Gastrocnemius medialis (tissue), 4 donors: ENCODE results near the gene FBXO28. TPM values are rescaled to one million over a fixed set of nuclear protein-coding genes. Genes with fewer than 3 reads are reported as not detected.

ENCODE experiments used
- ATAC-seq, 2 donors: fragments of 150-250 bp; one replicate each; pipeline ENCODE4 v1.9.1; 2016
- DNase-seq, 2 donors: peaks; one replicate each; pipeline ENCODE4 v3.0.0-alpha.2; 2019
- H3K27ac ChIP-seq, 4 donors: fragments of 200-600 bp; sonication (generic); 1 replicate in 1 of 4; 2 replicates in 3 of 4; pipeline ENCODE4 v1.5.1; 2016 to 2018; ENCODE audit warnings: mild to moderate bottlenecking in 2 of 4, moderate library complexity in 1 of 4
- H3K27me3 ChIP-seq, 3 donors: fragments of 200-600 bp; sonication (generic) in 2 of 3; 1 replicate in 1 of 3; 2 replicates in 2 of 3; pipeline versions ENCODE4 v1.5.1 to v1.6.0; 2016 to 2019; ENCODE audit warnings: mild to moderate bottlenecking in 1 of 3, moderate library complexity in 1 of 3
- H3K36me3 ChIP-seq, 2 donors: fragments of 200-600 bp; sonication (generic) in 1 of 2; one replicate each; pipeline ENCODE4 v1.5.1; 2017 to 2018
- H3K4me1 ChIP-seq, 2 donors: fragments of 200-600 bp; sonication (generic) in 1 of 2; one replicate each; pipeline ENCODE4 v1.5.1; 2016 to 2017; ENCODE audit warnings: mild to moderate bottlenecking in 2 of 2
- H3K4me3 ChIP-seq, 4 donors: fragments of 200-600 bp; sonication (generic) in 3 of 4; 1 replicate in 1 of 4; 2 replicates in 3 of 4; pipeline ENCODE4 v1.5.1; 2016 to 2019; ENCODE audit warnings: mild to moderate bottlenecking in 2 of 4
- H3K9me3 ChIP-seq, 3 donors: fragments of 200-600 bp; sonication (generic) in 2 of 3; 1 replicate in 1 of 3; 2 replicates in 2 of 3; pipeline ENCODE4 v1.5.1; 2016 to 2019
- CTCF ChIP-seq, 5 experiments: fragments of 450-650 bp in 3 of 5; fragments of 200-600 bp in 2 of 5; sonication (generic) in 2 of 5; IDR thresholded peaks in 4 of 5; conservative IDR thresholded peaks in 1 of 5; 1 replicate in 4 of 5; 2 replicates in 1 of 5; pipeline ENCODE4 v1.5.1; 2016 to 2019; ENCODE audit warnings: antibody characterized with exemption in 5 of 5, mild to moderate bottlenecking in 3 of 5, moderate library complexity in 3 of 5
- POLR2A ChIP-seq, 2 donors: fragments of 450-650 bp; IDR thresholded peaks; one replicate each; pipeline ENCODE4 v1.6.1; 2017; ENCODE audit warnings: antibody characterized with exemption in 2 of 2, mild to moderate bottlenecking in 2 of 2, moderate library complexity in 2 of 2
- in situ Hi-C, 4 donors: fragments of 200-750 bp; cut with MboI; loops; one replicate each; pipeline versions ENCODE4 v1.15.0 to v1.8.0; 2017; ENCODE audit warnings: low sequenced_read_pairs in 4 of 4
- intact Hi-C: fragments of 100-400 bp; cut with DNase I; formaldehyde crosslinking; loops from one replicate; pipeline ENCODE4 v1.15.1; 2023; ENCODE audit warnings: low total_unique reads
- total RNA-seq, 4 donors: library from RNA; depleted of rRNA; stranded (reverse); fragments of >200 nt; gene quantifications; one replicate each; pipeline versions ENCODE4 v1.1.0 to v1.2.3, GENCODE V29; 2016

The FBXO28 gene
- total RNA-seq, 4 donors from 2014 or later, result 20.2 to 30.9 (median 27.4) TPM

GRCh38 chr1:224170748-224171478 lies 57.0 kb downstream of the FBXO28 start:
- no peak overlapping the region for H3K27ac ChIP-seq
- H3K4me1 ChIP-seq, result peaks cover 3 to 9% of the 10 kb centered on the region in 2 donors
- ATAC-seq (no peak), DNase-seq (no peak)
- H3K27me3 ChIP-seq, result no peaks in the 10 kb centered on the region
- intact Hi-C loops, result no loop called here
- H3K9me3 ChIP-seq, result no peaks in the 10 kb centered on the region
- in situ Hi-C loops, result no loop called here
- no peaks in the 10 kb centered on the region for H3K36me3 ChIP-seq
- TF ChIP-seq POLR2A (IDR thresholded peaks at IDR 0.05), result no peak
- TF ChIP-seq CTCF (IDR thresholded peaks at IDR 0.05 in 4 of 5, conservative IDR thresholded peaks at IDR 0.05 in 1 of 5), result peak in 1 of 5 experiments; percentile 21
- no peak overlapping the region for H3K4me3 ChIP-seq

DNA sequence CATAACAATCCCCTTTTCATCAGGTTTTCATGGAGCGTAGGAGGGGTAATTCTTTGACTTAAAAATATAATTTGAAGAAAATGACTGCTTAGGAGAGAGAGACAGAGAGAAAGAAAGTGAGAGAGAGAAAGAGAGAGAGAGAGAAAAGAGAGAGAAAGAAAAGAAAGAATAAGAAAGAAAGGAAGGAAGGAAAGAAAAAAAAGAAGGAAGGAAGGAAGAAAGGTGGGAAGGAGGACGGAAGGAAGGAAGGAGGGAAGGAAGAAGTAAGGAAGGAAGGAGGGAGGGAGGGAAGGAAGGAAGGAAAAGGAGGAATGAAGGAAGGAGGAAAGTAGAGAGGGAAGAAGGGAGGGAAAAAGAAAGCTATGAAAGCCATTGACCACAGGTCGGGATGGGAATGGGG lies 58.3 kb downstream of the FBXO28 start:
- intact Hi-C loops, result no loop called here

GRCh38 chr1:224173523-224173922 lies 59.6 kb downstream of the FBXO28 start:
- H3K27ac ChIP-seq, result no peak overlapping the region
- no peak overlapping the region for H3K4me3 ChIP-seq
- no peaks in the 10 kb centered on the region for H3K27me3 ChIP-seq
- ATAC-seq, result no peak
- no peaks in the 10 kb centered on the region for H3K36me3 ChIP-seq
- H3K9me3 ChIP-seq, result no peaks in the 10 kb centered on the region
- H3K4me1 ChIP-seq, result peaks cover 3 to 9% of the 10 kb centered on the region in 2 donors
- in situ Hi-C loops, result no loop called here
- intact Hi-C loops, result no loop called here
- DNase-seq, result no peak
- TF ChIP-seq POLR2A (IDR thresholded peaks at IDR 0.05) (no peak), CTCF (IDR thresholded peaks at IDR 0.05 in 4 of 5, conservative IDR thresholded peaks at IDR 0.05 in 1 of 5) (no peak)

More for the DNA sequence above, 58.3 kb downstream of the FBXO28 start:
- no peak for DNase-seq
- no peak for ATAC-seq
- no peak overlapping the region for H3K4me3 ChIP-seq
- in situ Hi-C loops, result no loop called here
- TF ChIP-seq POLR2A (IDR thresholded peaks at IDR 0.05), result no peak
- no peak for TF ChIP-seq CTCF (IDR thresholded peaks at IDR 0.05 in 4 of 5, conservative IDR thresholded peaks at IDR 0.05 in 1 of 5)
- H3K4me1 ChIP-seq, result peaks cover 3 to 9% of the 10 kb centered on the region in 2 donors
- H3K9me3 ChIP-seq, result no peaks in the 10 kb centered on the region
- H3K27me3 ChIP-seq, result no peaks in the 10 kb centered on the region
- H3K36me3 ChIP-seq, result no peaks in the 10 kb centered on the region
- H3K27ac ChIP-seq, result no peak overlapping the region

DNA sequence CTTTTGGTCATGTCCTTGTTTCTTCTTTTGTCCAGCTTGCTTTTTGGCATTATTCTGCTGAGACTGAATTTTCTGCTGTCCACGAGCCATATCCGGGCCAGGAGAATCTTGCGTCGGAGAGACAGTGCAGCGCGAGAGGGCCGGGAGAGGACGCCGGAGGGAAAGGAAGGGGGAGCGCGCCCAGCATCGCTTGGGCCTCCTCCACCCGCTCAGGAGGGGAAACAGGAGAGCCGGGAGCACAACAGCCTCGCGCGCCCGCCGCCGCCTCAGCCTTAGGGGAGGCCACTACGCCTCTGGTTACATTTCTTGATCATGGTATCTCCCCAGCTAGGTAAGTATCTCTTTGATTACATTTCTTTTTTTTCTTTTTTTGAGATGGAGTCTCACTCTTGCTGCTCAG lies 61.7 kb downstream of the FBXO28 start:
- ATAC-seq (no peak), DNase-seq (no peak)
- Histone ChIP-seq H3K27me3 (no peaks in the 10 kb centered on the region), H3K9me3 (no peaks in the 10 kb centered on the region), H3K4me3 (no peak overlapping the region), H3K36me3 (no peaks in the 10 kb centered on the region), H3K4me1 (no peaks in the 10 kb centered on the region), H3K27ac (no peak overlapping the region)
- intact Hi-C loops (no loop called here), in situ Hi-C loops (no loop called here)
- no peak for TF ChIP-seq POLR2A (IDR thresholded peaks at IDR 0.05)
- no peak for TF ChIP-seq CTCF (IDR thresholded peaks at IDR 0.05 in 4 of 5, conservative IDR thresholded peaks at IDR 0.05 in 1 of 5)
